SK-N-MC (cell line): Measurements from ENCODE around the gene RCC1.

Source experiments
- EZH2 ChIP-seq: fragments of 200-600 bp; sonication (generic); IDR thresholded peaks from one replicate; pipeline ENCODE4 v1.6.1; 2017; ENCODE audit warnings: antibody characterized with exemption
- FOXP2 ChIP-seq: optimal IDR thresholded peaks from 2 replicates; pipeline ENCODE3; 2011; ENCODE audit warnings: mild to moderate bottlenecking, moderate library complexity; ENCODE audit not compliant: insufficient read depth; ENCODE audit errors: extremely low read length, control extremely low read depth
- POLR2AphosphoS5 ChIP-seq: IDR thresholded peaks from 2 replicates; pipeline ENCODE4 v1.6.1; 2012; ENCODE audit warnings: mild to moderate bottlenecking, low read depth, low read length, borderline replicate concordance

- no peak for TF ChIP-seq POLR2AphosphoS5
- TF ChIP-seq EZH2: no peak
- no peak for TF ChIP-seq FOXP2
Observed at GRCh38 chr1:28565726-28566125, 59.9 kb downstream of the RCC1 start.
